GM12891 (cell line): ENCODE results near the gene ASPHD2. TPM values are rescaled to one million over a fixed set of nuclear protein-coding genes. Genes with fewer than 3 reads are reported as not detected.

Source experiments
- DNase-seq: peaks from one replicate; pipeline ENCODE4 v3.0.0; 2011; ENCODE audit warnings: low spot score; ENCODE audit not compliant: insufficient read length
- FAIRE-seq: peaks from 2 replicates; lab custom pipeline; 2011; peaks lifted over from hg19 to GRCh38; lab: Jason Lieb, UNC
- PAX5 ChIP-seq: IDR thresholded peaks from 2 replicates; pipeline ENCODE4 v1.6.1; 2011; ENCODE audit warnings: low read length, moderate library complexity, mild to moderate bottlenecking; ENCODE audit not compliant: insufficient read depth, severe bottlenecking
- POLR2A ChIP-seq: IDR thresholded peaks from 2 replicates; pipeline ENCODE4 v1.6.1; 2011; ENCODE audit warnings: low read depth, low read length, control low read depth
- POLR2AphosphoS5 ChIP-seq: IDR thresholded peaks from 2 replicates; pipeline ENCODE4 v1.6.1; 2011; ENCODE audit warnings: low read depth, low read length, control low read depth
- POU2F2 ChIP-seq: IDR thresholded peaks from 2 replicates; pipeline ENCODE4 v1.6.1; 2011; ENCODE audit warnings: low read depth, mild to moderate bottlenecking, control low read depth, low read length, moderate library complexity
- SPI1 ChIP-seq: IDR thresholded peaks from 2 replicates; pipeline ENCODE4 v1.6.1; 2011; ENCODE audit warnings: low read depth, low read length, control low read depth
- TAF1 ChIP-seq: IDR thresholded peaks from 2 replicates; pipeline ENCODE4 v1.6.1; 2011; ENCODE audit warnings: low read depth, low read length, control low read depth
- polyA plus RNA-seq: library from polyadenylated mRNA; unstranded; fragments of >200 nt; gene quantifications from one replicate; pipeline ENCODE4 v1.2.1, GENCODE V29; 2012; ENCODE audit warnings: low read depth, missing spikeins, inconsistent platforms; ENCODE audit not compliant: missing spikeins

Gene ASPHD2
- 2.7 TPM for polyA plus RNA-seq

GRCh38 chr22:26428515-26429457, at the start of gene ASPHD2:
TSS of gene ASPHD2 (plus strand) at chr22:26429260. CDS start at chr22:26433616, 4,356 bp downstream.
- FAIRE-seq: peak; percentile 91
- TF ChIP-seq PAX5 (no peak), SPI1 (peak; percentile 97)

GRCh38 chr22:26380072-26380830, 48.8 kb upstream of the ASPHD2 start:
- no peak for TF ChIP-seq TAF1
- no peak for TF ChIP-seq POLR2A
- no peak for TF ChIP-seq POU2F2
- no peak for TF ChIP-seq SPI1
- no peak for TF ChIP-seq POLR2AphosphoS5
- no peak for TF ChIP-seq PAX5
- DNase-seq (no peak), FAIRE-seq (no peak)

More at GRCh38 chr22:26428515-26429457, at the start of gene ASPHD2:
- peak; percentile 77 for DNase-seq

- DNase-seq (no peak), FAIRE-seq (no peak)
- no peak for TF ChIP-seq TAF1
- TF ChIP-seq POLR2AphosphoS5: no peak
- TF ChIP-seq POU2F2: no peak
- no peak for TF ChIP-seq PAX5
- TF ChIP-seq SPI1: no peak
- no peak for TF ChIP-seq POLR2A
Observed at GRCh38 chr22:26382782-26383181, 46.3 kb upstream of the ASPHD2 start.

- TF ChIP-seq PAX5: no peak
- TF ChIP-seq TAF1: no peak
- no peak for TF ChIP-seq POLR2A
- TF ChIP-seq POLR2AphosphoS5: no peak
- no peak for TF ChIP-seq SPI1
- TF ChIP-seq POU2F2: no peak
- no peak for DNase-seq
- FAIRE-seq: no peak
Observed at GRCh38 chr22:26383968-26384556, 45.0 kb upstream of the ASPHD2 start.

DNA sequence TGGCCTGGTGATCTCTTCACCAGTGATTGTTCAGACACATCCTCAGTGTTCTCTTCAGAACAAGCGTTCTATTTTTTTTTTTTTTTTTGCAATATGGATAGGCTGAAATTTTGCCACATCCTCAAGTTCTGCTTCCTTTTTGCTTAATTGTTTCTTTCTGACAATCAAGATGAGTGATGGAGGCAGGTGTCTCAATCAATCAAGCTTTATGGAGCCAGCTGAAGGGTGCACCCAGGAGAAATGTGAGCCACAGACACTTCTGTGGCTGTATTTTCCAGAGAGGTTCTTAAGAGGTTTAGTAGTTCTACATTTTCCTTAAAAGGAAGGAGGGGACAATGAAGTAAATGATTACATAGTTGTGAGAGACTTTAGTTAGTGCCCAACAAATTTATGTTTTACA, 43.9 kb upstream of the ASPHD2 start:
- FAIRE-seq: no peak
- no peak for DNase-seq
- TF ChIP-seq POU2F2: no peak
- no peak for TF ChIP-seq PAX5
- no peak for TF ChIP-seq POLR2A

DNA sequence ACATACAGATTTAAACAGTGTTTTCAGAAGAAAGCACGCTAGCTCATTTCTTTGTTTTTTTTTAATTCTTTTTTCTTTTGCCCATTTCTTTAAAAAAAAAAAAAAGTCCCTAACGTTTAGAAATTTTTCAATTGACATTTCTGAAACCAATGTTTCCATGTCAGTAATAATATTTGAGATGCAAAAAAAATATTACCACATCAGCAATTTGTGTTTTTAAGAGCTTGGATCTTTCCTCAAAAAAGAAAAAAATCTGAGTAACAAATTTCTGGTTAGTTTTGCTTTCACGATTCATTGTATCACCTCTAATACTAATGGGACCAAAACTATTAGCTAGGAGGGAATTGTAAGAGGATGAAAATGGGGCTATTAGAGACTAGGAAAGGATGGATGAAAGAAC, 39.9 kb upstream of the ASPHD2 start:
- FAIRE-seq (no peak), DNase-seq (no peak)
- TF ChIP-seq POLR2AphosphoS5: no peak
- no peak for TF ChIP-seq PAX5
- no peak for TF ChIP-seq TAF1
- TF ChIP-seq POU2F2: no peak
- TF ChIP-seq POLR2A: no peak
- TF ChIP-seq SPI1: no peak

- TF ChIP-seq POLR2A (no peak), POLR2AphosphoS5 (no peak), PAX5 (no peak), SPI1 (no peak), TAF1 (no peak), POU2F2 (no peak)
- FAIRE-seq: no peak
- DNase-seq: no peak
Observed at GRCh38 chr22:26391091-26391490, 38.0 kb upstream of the ASPHD2 start.

GRCh38 chr22:26391623-26392022, 37.4 kb upstream of the ASPHD2 start:
- DNase-seq (no peak), FAIRE-seq (no peak)
- TF ChIP-seq PAX5: no peak

DNA sequence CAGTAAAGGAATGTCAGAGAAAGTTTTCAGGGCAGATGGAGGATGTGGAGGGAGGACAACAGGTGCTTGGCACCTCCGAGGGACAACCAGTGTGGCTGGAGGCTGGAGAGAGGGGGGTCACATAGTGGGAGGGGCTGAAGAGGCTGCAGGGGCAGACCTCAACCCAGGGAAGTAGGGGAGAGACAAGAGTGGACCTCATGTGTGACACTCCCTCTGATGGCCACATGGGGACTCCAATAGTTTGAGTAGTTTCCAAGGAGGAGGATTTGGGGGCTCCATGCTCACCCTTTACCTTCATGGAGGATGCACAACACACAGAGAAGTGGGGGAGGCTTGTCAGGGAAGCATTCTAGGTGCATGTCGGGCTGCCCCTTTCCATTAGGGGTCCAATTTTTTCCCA, 35.1 kb upstream of the ASPHD2 start:
- no peak for DNase-seq
- no peak for FAIRE-seq
- TF ChIP-seq POU2F2: no peak
- no peak for TF ChIP-seq TAF1
- TF ChIP-seq POLR2AphosphoS5: no peak
- TF ChIP-seq PAX5: no peak
- TF ChIP-seq POLR2A: no peak
- TF ChIP-seq SPI1: no peak
